GM12891 (cell line): ENCODE measurements around the gene SYT1.

ENCODE experiments used
- DNase-seq: peaks from one replicate; pipeline ENCODE4 v3.0.0; 2011; ENCODE audit warnings: low spot score; ENCODE audit not compliant: insufficient read length
- FAIRE-seq: peaks from 2 replicates; lab custom pipeline; 2011; peaks lifted over from hg19 to GRCh38; lab: Jason Lieb, UNC
- PAX5 ChIP-seq: IDR thresholded peaks from 2 replicates; pipeline ENCODE4 v1.6.1; 2011; ENCODE audit warnings: low read length, moderate library complexity, mild to moderate bottlenecking; ENCODE audit not compliant: insufficient read depth, severe bottlenecking
- POLR2A ChIP-seq: IDR thresholded peaks from 2 replicates; pipeline ENCODE4 v1.6.1; 2011; ENCODE audit warnings: low read depth, low read length, control low read depth
- POLR2AphosphoS5 ChIP-seq: IDR thresholded peaks from 2 replicates; pipeline ENCODE4 v1.6.1; 2011; ENCODE audit warnings: low read depth, low read length, control low read depth
- POU2F2 ChIP-seq: IDR thresholded peaks from 2 replicates; pipeline ENCODE4 v1.6.1; 2011; ENCODE audit warnings: low read depth, mild to moderate bottlenecking, control low read depth, low read length, moderate library complexity
- SPI1 ChIP-seq: IDR thresholded peaks from 2 replicates; pipeline ENCODE4 v1.6.1; 2011; ENCODE audit warnings: low read depth, low read length, control low read depth
- TAF1 ChIP-seq: IDR thresholded peaks from 2 replicates; pipeline ENCODE4 v1.6.1; 2011; ENCODE audit warnings: low read depth, low read length, control low read depth

The SYT1 gene

DNA sequence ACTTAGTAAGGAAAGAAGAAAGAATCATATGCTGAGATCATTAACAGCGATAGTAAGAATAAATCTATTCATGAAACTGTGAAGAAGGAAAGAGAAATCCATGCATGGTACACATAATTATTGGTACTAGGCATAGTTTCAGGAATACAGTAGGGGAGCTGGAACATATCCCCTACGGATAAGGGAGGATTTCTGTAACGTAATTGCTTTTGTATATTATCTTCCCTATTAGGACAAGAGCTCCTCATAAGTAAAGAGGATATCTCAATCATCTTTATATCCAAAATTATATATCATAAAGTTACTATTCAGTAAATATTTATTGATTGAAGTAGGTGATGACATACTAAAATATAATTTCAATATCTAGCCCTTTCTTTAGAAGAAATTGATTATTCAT lies 22.9 kb downstream of the SYT1 start:
- FAIRE-seq (no peak), DNase-seq (no peak)
- TF ChIP-seq POLR2AphosphoS5: no peak
- TF ChIP-seq POLR2A: no peak
- TF ChIP-seq POU2F2: no peak
- TF ChIP-seq SPI1: no peak
- no peak for TF ChIP-seq PAX5
- TF ChIP-seq TAF1: no peak

DNA sequence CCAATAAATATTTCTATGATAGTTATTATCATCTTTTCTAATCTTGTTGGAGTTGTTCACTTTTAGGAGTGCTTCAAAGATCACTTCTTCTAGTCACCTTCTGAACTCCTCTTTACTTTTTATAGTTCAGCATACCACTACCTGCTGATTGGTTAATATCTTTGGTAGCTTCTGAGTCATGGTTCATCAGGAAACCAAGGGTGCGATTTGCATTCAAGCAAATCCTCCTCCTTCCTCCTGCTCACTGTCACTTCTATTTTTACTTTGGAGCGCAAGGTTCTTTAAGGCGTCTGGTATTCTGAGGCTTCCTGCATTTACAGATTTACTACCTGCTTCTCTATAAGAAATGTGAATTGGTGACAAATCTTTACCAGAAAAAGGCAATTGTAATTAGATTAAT lies 24.0 kb downstream of the SYT1 start:
- DNase-seq (no peak), FAIRE-seq (no peak)
- TF ChIP-seq POLR2AphosphoS5 (no peak), POU2F2 (no peak), SPI1 (no peak), POLR2A (no peak), PAX5 (no peak), TAF1 (no peak)

GRCh38 chr12:78891646-78892353 lies 27.2 kb downstream of the SYT1 start:
- FAIRE-seq (no peak), DNase-seq (no peak)
- no peak for TF ChIP-seq POLR2A
- no peak for TF ChIP-seq TAF1
- no peak for TF ChIP-seq POLR2AphosphoS5
- no peak for TF ChIP-seq POU2F2
- TF ChIP-seq SPI1: no peak
- no peak for TF ChIP-seq PAX5

- TF ChIP-seq TAF1 (no peak), SPI1 (no peak), POU2F2 (no peak), POLR2AphosphoS5 (no peak), POLR2A (no peak), PAX5 (no peak)
- DNase-seq (no peak), FAIRE-seq (no peak)
These were observed 33.8 kb downstream of the SYT1 start for GRCh38 chr12:78898416-78898815.

DNA sequence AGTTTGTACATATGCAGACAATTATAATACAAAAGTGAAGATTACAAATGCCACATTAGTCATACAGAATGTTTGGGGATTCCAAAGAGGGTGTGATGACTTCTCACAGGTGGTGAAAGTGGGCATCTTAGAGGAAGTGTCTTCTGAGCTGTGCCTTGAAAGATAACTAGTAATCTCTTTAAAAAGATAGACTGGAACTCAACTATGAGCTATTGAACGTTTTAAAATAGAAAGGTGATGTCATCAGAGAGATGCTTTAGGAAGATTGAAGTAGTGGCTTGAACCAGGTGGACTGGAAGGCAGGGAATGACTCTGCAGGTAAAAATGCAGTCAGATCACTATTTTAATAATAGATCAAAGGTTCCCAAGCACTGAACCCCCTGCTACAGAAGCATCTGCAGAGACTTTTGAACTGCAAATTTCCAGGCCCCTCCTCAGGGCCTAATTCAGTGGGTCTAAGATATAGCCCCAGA lies 50.3 kb downstream of the SYT1 start:
- DNase-seq: no peak
- FAIRE-seq: no peak
- TF ChIP-seq POU2F2: no peak
- TF ChIP-seq PAX5: no peak
- TF ChIP-seq POLR2A: no peak
- no peak for TF ChIP-seq SPI1
- no peak for TF ChIP-seq TAF1
- no peak for TF ChIP-seq POLR2AphosphoS5

- TF ChIP-seq TAF1 (no peak), PAX5 (no peak), POLR2A (no peak), POU2F2 (no peak), POLR2AphosphoS5 (no peak), SPI1 (no peak)
- no peak for FAIRE-seq
- DNase-seq: no peak
These were observed 52.4 kb downstream of the SYT1 start for GRCh38 chr12:78916845-78917480.

- FAIRE-seq (no peak), DNase-seq (no peak)
- TF ChIP-seq PAX5 (no peak), POLR2A (no peak), POLR2AphosphoS5 (no peak), SPI1 (no peak)
These were observed 52.9 kb downstream of the SYT1 start for GRCh38 chr12:78917513-78917912.

- no peak for FAIRE-seq
- TF ChIP-seq PAX5 (no peak), SPI1 (no peak), POLR2A (no peak)
- no peak for DNase-seq
These were observed 53.7 kb downstream of the SYT1 start for GRCh38 chr12:78918268-78918667.

GRCh38 chr12:78928200-78929074 lies 63.9 kb downstream of the SYT1 start:
- DNase-seq (no peak), FAIRE-seq (no peak)
- TF ChIP-seq SPI1: no peak
- no peak for TF ChIP-seq POLR2A
- no peak for TF ChIP-seq POLR2AphosphoS5
- no peak for TF ChIP-seq TAF1
- no peak for TF ChIP-seq PAX5
- TF ChIP-seq POU2F2: no peak

GRCh38 chr12:78929075-78929418 lies 64.5 kb downstream of the SYT1 start:
- TF ChIP-seq SPI1 (no peak), PAX5 (no peak), POU2F2 (no peak), POLR2A (no peak), TAF1 (no peak), POLR2AphosphoS5 (no peak)
- FAIRE-seq (no peak), DNase-seq (no peak)
